Osteocyte (in vitro differentiated cells): ENCODE data around the gene MEGF10. TPM values are rescaled to one million over a fixed set of nuclear protein-coding genes. Genes with fewer than 3 reads are reported as not detected.

Experiments
- DNase-seq: peaks from one replicate; pipeline ENCODE4 v3.0.0; 2021; ENCODE audit warnings: mixed read lengths; ENCODE audit not compliant: unreplicated experiment; ENCODE audit errors: extremely low spot score
- H3K27ac Mint-ChIP-seq: one replicate; pipeline ENCODE4 v1.8.0; 2021; ENCODE audit warnings: mild to moderate bottlenecking, mixed read lengths; ENCODE audit not compliant: unreplicated experiment
- H3K27me3 Mint-ChIP-seq: one replicate; pipeline ENCODE4 v1.8.0; 2021; ENCODE audit warnings: mixed read lengths; ENCODE audit not compliant: unreplicated experiment
- H3K36me3 Mint-ChIP-seq: one replicate; pipeline ENCODE4 v1.8.0; 2021; ENCODE audit warnings: mixed read lengths; ENCODE audit not compliant: unreplicated experiment
- H3K4me1 Mint-ChIP-seq: one replicate; pipeline ENCODE4 v1.8.0; 2021; ENCODE audit warnings: mixed read lengths; ENCODE audit not compliant: unreplicated experiment
- H3K4me3 Mint-ChIP-seq: one replicate; pipeline ENCODE4 v1.8.0; 2021; ENCODE audit warnings: mild to moderate bottlenecking, moderate library complexity, mixed read lengths; ENCODE audit not compliant: unreplicated experiment
- H3K9me3 Mint-ChIP-seq: one replicate; pipeline ENCODE4 v1.8.0; 2021; ENCODE audit warnings: mixed read lengths; ENCODE audit not compliant: unreplicated experiment
- total RNA-seq: library from RNA; stranded (reverse); gene quantifications from 2 replicates; pipeline ENCODE4 v1.2.1, GENCODE V29; 2021
- TF ChIP-seq, protein P1 (sequence below): fragments of 200-600 bp; sonication (generic); IDR thresholded peaks from 2 replicates; pipeline ENCODE4 v1.5.0; 2021; ENCODE audit warnings: antibody characterized with exemption, mild to moderate bottlenecking, moderate library complexity

Gene MEGF10
- total RNA-seq, 1 donor from 2014 or later, result 39.8 TPM

DNA sequence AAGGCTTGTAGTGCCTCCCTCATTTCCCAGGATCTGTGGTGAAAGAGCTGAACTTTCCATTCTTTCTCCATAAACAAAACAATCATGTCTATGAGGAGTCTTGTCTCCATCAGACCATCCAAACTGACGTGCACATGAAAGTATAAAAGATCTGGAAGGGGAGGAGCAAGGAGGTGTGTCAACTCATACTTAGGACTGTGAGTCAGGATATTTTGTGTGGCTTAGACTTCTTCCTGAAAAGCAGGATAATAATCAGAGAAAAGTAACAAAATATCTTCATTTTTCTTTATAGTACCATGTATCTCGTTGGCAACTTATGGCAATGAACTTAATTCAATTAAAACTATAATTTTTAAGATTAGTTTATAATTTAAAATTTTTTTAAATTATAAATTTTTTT is 130.9 kb downstream of the MEGF10 start:
- H3K4me1 Mint-ChIP-seq, result peaks cover 15% of the 10 kb centered on the region
- H3K9me3 Mint-ChIP-seq, result no peaks in the 10 kb centered on the region
- no peak for DNase-seq
- no peaks in the 10 kb centered on the region for H3K27me3 Mint-ChIP-seq
- peaks cover 22% of the 10 kb centered on the region for H3K36me3 Mint-ChIP-seq
- H3K27ac Mint-ChIP-seq, result no peak overlapping the region
- H3K4me3 Mint-ChIP-seq, result no peak overlapping the region
- TF ChIP-seq, protein P1, sequence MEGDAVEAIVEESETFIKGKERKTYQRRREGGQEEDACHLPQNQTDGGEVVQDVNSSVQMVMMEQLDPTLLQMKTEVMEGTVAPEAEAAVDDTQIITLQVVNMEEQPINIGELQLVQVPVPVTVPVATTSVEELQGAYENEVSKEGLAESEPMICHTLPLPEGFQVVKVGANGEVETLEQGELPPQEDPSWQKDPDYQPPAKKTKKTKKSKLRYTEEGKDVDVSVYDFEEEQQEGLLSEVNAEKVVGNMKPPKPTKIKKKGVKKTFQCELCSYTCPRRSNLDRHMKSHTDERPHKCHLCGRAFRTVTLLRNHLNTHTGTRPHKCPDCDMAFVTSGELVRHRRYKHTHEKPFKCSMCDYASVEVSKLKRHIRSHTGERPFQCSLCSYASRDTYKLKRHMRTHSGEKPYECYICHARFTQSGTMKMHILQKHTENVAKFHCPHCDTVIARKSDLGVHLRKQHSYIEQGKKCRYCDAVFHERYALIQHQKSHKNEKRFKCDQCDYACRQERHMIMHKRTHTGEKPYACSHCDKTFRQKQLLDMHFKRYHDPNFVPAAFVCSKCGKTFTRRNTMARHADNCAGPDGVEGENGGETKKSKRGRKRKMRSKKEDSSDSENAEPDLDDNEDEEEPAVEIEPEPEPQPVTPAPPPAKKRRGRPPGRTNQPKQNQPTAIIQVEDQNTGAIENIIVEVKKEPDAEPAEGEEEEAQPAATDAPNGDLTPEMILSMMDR, result no peak

DNA sequence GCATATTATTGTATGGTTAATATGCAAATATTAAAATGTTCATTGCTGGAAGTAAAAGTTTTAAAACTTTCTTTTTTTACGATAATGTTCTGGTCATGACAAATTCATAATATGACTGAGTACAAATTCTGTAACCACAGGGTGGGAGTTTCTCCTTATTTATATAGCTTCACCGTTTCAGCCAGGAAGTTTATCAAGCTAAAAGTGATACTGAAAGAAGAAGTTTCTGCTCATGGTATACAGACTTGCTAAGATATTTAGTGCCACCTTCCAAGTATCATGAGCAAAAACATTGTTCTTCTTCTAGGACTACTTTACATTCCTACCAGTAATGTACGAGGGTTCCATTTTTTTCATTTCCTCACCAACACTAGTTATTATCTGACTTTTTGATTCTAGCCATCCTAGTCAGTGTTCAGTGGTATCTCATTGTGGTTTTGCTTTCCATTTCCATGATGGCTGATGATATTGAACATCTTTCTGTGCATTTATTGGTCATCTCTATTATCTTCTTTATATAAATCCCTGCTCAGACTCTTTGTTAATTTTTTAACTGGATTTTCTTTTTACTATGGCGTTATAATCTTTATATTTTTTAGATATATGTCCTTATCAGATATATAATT is 132.7 kb downstream of the MEGF10 start:
- no peak for DNase-seq
- Mint-ChIP-seq H3K4me3 (no peak overlapping the region), H3K4me1 (peaks cover 15% of the 10 kb centered on the region), H3K36me3 (peaks cover 30% of the 10 kb centered on the region), H3K27me3 (no peaks in the 10 kb centered on the region), H3K9me3 (no peaks in the 10 kb centered on the region), H3K27ac (no peak overlapping the region)
- TF ChIP-seq, protein P1, result no peak

DNA sequence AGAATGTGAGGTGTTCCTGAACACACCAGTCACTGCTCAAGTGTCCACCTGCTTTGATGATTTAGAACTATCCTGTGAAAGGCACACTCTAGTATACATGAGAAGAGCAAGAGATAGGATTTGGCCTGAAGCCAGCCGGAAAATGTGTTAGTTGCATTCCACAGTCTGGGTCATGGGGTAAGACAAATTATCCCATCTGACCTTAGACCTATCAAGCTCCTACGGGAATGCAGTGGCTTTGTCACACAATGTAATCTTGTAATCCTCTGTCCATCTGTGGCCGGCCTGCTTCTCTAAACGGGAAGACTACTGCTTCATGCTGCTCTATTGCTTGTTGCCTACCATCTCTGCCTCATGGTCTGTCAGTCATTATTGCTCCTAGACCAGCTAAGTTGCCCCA is 134.4 kb downstream of the MEGF10 start:
- Mint-ChIP-seq H3K4me3 (no peak overlapping the region), H3K27me3 (no peaks in the 10 kb centered on the region), H3K36me3 (peaks cover 27% of the 10 kb centered on the region), H3K27ac (no peak overlapping the region), H3K9me3 (no peaks in the 10 kb centered on the region), H3K4me1 (peaks cover 20% of the 10 kb centered on the region)
- TF ChIP-seq, protein P1, result no peak
- DNase-seq, result no peak

DNA sequence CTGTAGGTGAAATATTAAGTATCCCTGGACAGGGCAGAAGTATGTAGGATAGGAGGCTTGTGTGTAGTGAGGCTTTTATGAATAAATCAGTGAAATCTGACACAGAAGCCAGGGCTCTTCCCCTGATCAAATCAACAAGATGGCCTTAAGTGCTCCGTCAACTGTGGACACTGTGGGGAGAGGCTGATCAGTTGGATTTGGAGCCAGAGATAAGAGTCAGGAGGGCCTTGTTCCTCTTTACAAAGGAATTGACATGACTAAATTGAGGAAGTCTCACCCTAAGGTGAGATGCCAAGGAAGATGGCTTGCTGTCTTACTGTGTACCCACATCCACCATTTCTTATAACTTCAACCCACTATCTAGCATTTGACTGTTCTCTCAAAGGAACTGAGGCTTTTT is 135.3 kb downstream of the MEGF10 start:
- Mint-ChIP-seq H3K4me3 (no peak overlapping the region), H3K27ac (no peak overlapping the region), H3K27me3 (no peaks in the 10 kb centered on the region), H3K4me1 (peaks cover 28% of the 10 kb centered on the region), H3K9me3 (no peaks in the 10 kb centered on the region), H3K36me3 (peaks cover 27% of the 10 kb centered on the region)
- TF ChIP-seq, protein P1, result no peak
- DNase-seq, result no peak

DNA sequence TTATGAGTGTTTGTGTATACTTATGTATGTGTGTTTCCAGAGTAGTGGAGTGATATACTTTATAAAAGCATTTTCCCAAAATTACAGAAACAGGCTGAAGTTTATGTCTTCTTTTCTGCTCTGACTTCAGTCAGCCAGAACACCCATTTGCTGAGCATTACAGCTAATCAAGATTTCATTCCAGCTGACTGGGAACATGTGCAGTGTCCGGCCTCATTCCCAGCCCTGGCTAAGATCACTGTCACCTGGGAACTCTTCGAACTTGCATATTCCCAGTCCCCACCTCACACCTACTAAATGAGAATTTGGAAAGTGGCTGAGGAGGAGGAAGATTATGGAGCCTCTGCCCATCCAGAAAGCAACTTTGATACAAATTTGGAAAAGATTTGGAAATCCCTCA is 136.1 kb downstream of the MEGF10 start:
- H3K4me3 Mint-ChIP-seq, result no peak overlapping the region
- no peaks in the 10 kb centered on the region for H3K9me3 Mint-ChIP-seq
- DNase-seq, result no peak
- no peak overlapping the region for H3K27ac Mint-ChIP-seq
- H3K36me3 Mint-ChIP-seq, result peaks cover 27% of the 10 kb centered on the region
- H3K4me1 Mint-ChIP-seq, result peaks cover 30% of the 10 kb centered on the region
- TF ChIP-seq, protein P1, result no peak
- H3K27me3 Mint-ChIP-seq, result no peaks in the 10 kb centered on the region
